ENCODE results near the gene ERMARD.
A peak's percentile ranks its signal among the peaks of the same experiment; 100 is the strongest.

ERMARD gene

DNA sequence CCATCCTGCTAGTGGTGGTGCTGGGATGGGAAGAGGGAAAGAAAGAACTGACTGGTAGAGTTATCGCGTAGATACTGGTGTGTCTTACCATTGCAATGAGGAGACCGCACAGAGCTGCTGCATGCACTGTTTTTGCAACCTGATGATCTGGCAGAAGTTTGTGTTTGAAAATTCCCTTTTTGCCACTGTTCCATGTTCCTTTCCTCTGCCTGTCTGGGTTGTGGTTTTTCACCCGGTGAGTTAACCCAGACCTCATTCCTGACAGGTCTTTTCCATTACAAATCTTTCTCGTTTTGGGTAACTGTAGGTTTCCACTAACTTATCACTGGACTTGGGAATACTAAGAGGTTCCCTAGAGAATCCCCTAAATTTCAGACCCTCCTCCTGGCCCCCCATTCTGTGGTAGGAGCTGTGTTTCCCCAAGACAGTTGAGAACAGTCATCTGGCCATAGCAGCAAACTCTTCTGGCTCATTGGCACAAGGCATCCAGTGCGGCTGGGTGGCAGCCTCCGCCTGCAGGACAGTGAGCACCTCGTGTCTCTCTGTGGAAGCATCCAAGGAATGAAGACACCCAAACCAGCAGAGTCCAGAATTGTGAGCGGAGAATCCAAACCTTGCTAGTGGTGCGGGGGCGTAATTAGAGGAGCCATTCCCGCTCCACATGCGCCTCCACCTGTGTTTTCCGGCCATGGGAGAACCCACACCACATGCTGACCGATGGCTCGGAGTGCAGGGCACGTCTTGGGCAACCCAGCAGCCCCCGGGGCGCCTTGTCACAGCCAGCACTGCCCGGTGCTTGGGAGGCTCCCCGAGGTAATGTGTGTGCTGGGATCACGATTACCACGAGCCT is 32.8 kb downstream of the ERMARD start:
- DNase-seq (ENCODE audit: low spot score), result no peak

DNA sequence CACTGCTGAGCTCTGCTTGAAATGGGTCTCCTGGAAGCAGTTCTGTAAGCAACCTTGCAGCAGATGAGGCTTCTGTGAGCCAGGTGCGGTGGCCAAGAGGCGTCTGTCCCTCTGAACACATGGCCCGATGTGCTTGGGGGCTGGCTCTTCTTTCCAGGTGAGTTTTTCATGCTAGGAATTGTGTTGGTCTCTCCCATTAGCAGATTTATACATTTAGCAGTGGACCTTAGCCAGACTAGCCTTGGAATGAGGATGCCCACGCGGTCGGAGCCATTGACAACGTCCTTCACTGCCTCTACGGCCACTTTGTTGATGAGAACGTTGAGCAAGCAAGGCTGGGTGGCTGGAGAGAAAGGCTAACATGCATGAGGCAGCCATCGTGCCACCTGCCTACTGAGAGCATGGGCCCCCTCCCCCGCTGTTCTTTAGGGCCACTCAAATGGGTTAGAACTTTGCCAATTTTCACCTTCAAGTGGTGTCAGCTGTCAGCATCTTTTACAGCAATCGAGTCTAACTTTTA is 33.5 kb downstream of the ERMARD start:
- no peak for DNase-seq (ENCODE audit: low spot score)

DNA sequence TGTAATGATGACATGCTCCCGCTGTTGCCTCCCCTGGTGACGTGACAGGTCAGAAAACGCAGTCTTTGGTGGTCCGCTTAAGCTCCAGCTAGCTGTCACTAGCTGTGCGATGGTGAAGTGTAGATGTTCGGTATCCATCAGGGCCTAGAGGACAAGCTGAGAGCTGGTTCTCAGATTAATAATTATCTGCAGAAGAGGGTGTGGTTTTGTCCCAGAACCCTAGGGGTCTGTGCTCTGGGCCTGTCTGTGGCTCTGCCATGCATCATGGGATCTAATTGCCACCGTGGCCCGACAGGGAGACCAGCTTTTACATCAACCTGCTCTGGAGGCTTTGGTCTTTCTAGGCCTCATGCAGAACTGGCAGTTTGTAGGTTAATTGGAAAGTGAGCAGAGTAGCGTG is 34.1 kb downstream of the ERMARD start:
- DNase-seq (ENCODE audit: low spot score), result no peak

DNA sequence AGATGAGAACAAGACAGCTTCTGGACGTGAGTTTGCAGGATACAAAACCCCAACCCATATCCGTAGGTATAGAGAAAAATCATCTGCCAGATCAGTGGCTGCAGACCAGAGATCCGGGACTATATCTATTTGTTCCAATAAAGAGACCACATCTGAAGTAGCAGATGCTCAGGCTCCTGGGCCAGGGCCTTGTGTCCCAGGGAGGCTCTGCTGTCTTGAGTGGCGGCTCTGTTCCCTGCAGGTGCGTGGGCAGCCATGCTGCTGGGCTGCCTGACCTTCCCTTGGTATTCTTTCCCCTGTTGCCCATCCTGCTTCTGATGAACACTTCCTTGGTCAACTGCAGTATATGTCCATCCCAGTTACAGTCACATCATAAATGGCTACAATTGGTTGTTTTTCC is 34.9 kb downstream of the ERMARD start:
- DNase-seq (ENCODE audit: low spot score), result no peak

DNA sequence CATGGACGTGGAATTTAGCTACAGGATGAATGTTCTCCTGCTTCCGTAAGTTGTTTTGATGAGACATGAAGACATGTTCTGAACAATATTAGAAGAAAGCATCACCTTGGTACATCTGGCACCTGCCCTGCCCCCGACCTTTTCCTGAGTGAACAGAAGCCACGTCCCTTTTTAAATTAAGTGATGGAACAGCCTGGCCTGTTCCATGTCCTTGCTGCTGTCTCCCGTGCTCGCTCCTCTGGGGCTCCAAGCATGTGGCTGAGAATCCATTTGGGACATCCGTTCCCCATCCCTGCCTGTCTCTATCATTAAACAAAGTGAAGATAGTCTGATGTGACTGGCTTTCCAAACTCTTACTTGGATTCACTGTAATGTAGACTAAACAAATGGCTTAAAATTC is 36.4 kb downstream of the ERMARD start:
- no peak for DNase-seq (ENCODE audit: low spot score)

DNA sequence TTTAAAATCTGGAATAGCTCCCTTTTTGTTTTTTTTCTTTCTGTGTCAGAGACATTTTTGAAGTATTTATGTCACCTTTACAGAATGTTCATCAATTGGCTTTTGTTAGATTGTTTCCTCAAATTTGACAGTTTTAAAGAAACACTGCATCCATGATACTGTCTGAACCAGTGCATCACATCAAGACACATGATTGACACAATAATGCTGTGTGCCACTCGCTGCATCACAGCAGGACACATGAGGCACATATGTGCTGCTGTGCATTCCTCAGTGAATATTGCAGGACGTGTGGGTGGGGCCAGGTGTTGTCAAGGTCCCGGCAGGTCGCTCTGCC is 37.4 kb downstream of the ERMARD start:
- no peak for DNase-seq (ENCODE audit: low spot score)

DNA sequence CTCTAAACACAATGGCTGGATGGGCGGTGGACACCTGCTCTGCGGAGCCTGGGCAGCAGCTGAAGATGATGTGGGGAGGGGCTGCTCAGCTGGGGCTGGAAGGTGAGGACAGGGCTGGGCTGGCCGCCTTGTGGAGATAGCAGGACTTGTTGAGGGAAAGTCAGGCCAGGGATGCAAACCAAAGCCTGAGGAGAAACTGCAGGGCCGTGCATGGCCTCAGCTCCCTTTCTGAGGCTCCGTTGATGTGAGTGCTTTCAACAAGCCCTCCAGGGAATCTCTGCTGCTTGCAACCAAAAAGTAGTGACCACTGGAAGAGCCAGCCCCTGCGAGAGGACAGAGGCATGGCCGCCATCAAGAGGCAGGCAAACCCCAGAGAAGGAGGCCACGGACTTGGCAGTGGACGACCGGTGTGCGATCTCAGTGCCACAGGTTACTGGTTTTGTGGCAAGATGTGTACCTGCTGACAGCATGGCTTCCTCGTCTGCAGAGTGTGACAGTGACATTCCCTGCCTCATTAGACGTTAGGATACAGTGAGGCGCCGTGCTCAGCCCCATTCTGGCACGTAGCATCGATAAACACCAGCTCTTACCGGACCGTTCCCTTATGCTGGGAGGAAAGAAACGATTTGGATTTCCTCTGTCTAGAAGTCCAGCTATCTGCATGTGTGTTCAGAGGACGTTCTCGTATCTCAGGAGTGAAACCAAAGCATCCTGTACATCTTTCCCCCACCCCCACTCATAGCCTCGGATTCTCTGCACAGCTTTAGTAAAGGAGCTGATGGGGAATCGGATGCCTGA is 37.9 kb downstream of the ERMARD start:
- DNase-seq (ENCODE audit: low spot score), result no peak

DNA sequence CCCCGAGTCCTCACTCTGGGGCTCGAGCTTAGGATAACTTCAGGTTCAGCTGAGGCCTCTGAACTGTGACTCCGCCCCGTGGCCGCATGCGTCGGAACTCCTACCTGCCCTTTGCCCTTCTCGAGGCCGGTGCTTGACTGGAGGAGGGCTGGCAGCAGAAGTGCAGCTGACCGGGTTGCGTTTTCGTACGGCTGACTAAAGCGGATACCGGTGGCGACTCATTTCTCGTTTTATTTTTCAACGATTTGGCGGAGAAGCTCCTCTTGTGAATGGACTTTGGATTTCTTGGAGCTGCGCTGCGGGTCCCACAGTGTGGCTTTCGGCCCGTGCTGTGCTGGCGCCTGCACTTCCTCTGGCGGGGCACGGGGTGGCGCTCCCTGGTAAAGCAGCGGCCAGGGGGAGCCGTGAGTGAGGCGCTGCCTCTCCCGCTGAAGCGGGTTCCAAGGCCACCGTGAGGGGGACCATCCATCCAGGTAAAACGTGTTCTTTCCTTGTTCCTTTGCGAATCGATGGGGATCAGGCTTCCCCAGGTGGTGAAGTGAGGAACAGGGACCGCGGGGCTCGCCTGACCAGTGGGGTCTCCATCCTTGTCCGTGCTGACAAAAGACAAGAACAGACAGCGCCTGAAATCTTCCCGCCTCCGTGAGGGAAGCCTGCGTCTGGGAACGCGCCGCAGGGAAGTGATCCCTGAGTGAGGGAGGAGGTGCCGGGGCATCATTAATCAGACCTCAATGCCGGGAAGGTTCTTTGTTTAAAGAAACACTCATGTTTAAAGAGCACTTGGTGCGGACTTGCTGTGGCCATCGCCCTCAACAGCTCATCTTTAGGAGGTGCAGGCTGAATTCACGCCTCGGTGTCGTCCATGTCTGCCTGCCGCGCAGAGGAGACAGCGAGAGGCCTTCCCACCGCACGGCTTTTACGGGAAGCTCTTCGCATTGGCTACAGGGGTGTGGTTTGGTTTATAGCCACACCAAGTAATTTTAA is 38.8 kb downstream of the ERMARD start:
- peak; percentile 73 for DNase-seq (ENCODE audit: low spot score)

DNA sequence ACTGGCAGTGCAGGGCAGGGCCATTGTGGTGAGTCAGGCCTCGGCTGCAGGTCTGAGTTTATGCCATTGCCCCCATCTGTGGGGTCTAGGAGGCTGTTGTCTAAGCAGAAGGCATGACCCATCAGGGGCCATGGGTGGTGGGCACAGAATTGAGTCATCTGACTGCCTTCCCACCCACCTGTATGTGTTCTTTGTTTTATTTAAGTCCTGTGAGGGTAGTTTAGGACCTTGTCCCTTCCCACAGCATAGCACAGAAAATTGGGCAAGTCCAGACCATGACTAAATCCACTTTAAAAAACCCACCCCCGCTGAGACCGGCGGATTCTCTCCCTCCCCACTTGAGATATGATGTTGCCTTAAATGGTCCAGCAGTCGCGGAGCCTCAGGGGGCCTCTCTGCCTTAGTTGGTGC is 40.3 kb downstream of the ERMARD start:
- DNase-seq (ENCODE audit: low spot score), result no peak

DNA sequence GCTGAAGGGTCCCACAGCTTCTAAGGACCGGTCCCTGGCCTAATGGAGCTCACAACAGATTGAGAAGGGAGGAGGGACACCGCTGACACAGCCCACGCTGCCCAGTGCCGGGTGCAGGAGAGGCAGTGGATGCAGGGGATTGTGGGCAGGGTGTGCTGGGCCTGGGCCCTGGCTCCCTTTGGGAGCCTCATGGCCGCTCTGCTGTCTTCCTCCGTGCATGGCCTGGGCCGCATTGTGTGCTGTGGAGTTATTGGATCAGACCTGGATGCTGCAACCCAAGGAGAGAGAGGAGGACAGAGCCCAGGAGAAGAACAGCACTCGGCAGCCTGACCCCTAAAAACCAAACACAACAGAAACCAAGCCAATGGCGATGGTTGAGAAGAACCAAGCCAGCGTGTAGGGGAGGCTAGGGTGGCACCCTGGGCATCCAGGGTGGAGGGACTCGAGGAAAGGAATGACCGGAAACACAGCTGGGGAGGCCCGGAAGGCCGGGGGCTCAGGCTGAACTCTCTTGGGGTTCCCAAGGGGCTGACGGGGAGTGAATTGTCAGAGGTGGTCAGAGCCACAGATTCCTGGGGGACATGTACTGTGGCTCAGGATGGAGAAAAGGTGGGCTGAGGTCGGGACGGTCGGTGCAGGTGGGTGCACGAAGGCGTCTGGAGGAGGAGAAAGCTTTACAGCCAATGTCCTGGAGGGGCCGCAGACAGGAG is 41.0 kb downstream of the ERMARD start:
- DNase-seq (ENCODE audit: low spot score), result no peak

DNA sequence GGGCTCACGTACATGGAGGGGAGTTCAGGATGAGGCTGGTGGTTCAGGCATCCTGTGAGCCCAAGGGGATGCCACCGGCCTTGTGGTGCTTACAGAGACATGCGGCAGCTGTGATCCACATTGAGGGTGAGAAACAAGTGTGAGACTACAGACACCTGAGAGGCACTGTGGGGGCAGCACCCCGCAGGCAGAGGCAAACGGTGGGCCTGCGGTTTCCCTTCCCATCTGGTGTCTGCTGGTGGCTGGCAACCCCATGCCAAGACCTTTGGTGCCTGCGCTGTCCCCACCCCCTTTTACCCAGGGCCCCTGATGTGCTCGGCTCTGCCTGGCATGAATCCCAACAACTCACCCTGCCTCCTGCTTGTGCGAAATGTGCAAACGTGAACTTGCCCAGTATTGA is 42.0 kb downstream of the ERMARD start:
- no peak for DNase-seq (ENCODE audit: low spot score)

DNA sequence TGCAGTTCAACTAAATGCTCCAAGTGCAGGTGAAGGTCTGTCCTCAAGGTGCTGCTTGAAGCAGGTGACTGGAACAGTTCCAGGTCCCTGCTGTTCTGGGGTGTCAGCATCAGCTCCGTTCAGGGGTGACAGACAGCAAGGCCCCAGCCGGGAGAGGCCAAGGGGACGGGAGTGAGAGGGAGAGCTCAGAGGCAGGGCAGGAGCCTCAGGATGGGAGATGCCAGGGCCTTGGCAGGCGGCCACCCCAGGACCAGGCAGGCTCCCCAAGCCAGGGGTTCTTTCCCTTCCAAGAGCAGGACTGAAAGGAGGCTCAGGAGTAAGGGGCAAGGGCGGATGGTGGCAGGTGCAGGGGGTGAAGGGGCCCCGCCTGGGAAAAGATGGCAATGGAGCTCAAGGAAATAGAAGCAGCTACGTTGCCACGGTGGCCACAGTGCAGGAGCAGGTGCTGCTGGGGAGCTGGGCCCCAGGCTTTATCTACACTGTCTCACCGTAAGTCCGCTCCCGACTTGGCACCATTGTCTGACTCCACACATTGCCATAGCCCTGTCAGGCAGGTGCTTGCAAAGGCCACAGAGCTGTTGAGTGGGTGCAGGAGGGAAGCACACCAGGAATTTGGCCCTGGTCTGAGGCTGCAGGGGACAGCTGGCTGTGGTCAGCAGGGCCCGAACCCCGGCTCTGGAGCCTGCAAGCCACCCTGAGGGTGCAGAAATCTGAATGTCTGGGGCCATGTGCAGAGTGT is 43.1 kb downstream of the ERMARD start:
- DNase-seq (ENCODE audit: low spot score), result no peak

DNA sequence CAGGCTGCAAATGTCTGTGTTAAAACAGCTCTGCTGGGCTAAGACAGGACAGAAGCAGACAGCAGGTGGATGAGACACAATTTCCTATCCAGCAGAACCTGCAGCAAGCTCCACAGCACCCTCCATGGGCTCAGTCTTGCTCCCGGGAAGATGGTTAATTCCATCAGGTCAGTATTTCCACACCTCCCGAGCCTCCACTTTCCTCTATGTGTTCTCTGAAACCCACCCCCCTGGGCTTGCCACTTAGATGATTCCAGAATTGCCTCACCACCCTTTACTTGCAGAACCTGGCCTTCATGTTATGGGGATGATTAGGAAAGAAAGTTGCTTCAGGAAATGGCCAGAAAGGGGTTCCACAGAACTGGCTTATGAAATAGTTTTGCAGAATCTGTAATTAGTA is 43.8 kb downstream of the ERMARD start:
- no peak for DNase-seq (ENCODE audit: low spot score)

DNA sequence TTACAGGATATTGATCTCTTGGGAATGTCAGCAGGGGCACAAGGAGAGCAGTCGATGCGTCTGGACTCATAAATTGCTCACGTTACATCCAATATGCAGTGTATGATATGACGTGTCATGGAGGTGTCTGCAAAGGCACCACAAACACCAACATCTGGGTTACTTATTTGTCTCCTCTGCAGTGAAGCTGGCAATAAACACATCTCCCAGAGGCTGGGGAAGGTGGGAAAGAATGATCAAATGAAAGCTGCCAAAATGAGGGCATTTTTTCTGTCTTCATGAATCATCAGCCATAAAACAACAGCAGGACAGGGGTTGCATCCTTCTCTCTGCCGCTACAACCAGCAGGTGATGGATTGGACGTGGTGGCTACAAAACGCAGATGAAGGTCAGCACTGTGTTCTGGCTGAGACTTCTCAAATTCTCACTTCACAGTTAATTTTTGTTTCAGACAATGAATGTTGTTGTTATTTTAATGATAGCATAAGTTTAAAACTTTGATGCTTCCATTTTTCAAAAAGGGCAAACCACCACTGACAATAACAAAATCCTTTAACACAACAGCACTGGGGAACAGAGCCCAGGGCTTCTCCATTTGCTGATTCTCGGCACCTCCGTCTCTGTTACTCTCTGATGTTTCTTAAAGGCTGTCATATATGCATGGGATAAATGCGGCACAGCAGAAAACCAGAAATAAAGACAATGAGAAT is 47.5 kb downstream of the ERMARD start:
- no peak for DNase-seq (ENCODE audit: low spot score)

DNA sequence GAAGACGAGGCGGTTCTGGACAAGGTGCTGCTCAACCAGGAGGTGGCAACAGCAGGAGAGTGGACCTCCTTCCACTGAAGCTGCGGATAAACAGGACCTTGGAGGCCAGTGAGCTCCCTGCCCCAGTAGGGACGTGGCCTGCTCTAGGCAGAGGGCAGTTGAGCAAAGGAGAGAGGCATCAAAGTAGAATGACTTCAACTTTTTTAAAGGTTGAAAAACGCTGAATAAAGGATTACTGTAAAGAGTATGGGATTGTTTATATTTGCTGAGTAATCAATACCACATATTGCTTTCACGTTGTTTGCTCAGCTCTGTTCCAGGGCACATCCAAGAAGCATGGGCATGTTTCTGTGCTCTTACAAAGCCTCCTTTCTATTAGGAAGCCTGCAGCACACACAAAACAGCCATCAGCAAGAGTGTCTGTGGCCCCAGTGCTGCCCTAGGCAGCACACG is 48.1 kb downstream of the ERMARD start:
- no peak for DNase-seq (ENCODE audit: low spot score)

DNA sequence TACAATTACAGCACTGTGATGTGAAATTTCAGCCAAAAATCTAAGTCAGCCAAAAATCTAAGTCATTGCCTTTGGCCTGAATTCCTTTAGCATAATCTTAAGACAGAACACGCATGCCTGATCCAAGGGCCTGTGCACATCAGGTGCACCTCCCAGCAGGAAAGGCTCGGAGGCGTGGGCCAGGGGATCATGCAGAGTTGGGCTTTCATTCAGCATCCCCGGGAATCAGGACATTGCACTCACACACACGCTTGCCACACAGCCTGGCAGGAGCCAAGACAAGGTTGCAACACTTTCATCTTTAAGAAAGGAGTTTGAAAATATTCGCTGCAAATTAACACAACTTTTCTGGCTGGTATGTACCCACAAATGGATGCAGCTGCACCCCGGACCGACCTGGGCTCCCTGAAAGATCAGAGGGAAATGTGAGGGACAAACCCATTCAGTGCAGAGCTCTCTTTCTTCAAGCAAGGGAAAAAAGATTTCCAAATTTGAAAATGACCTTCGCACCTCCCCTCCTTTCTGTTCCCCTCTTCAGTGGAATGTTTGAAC is 48.8 kb downstream of the ERMARD start:
- no peak for DNase-seq (ENCODE audit: low spot score)

DNA sequence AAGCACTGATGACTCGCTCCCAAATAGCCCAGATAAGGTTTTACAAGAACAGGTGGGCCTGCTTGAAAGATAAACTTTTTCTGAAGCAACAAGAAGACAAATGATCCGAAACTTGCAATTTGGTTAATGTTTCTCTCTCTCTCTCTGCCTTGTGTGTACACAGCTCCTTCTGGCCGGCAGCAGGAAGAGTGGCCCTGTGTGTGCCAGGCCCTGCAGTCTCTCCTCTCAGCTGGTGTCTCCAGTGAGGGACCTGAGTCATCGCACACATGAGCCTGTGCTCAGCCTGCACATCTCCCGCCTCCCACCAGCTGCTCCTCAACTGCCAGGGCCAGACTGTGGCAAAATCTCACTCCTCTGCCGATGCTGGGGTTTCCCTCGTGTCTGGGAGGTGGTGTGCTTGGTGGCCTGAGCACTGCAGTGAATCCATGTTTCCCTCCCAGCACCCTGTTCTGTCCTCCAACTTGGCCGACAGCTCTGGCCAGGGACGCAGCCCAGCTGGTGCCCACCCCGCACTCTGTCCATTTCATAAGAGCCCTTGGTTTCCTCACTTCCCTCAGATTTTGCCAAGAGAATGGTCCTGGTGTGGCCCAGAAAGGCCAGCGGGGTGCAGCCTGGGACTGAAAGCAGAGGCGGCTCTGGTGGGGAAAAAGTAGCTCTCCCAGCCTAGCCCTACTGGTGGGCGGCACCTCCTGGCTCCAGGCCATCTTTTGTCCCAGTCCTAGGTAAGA is 49.4 kb downstream of the ERMARD start:
- no peak for DNase-seq (ENCODE audit: low spot score)

DNA sequence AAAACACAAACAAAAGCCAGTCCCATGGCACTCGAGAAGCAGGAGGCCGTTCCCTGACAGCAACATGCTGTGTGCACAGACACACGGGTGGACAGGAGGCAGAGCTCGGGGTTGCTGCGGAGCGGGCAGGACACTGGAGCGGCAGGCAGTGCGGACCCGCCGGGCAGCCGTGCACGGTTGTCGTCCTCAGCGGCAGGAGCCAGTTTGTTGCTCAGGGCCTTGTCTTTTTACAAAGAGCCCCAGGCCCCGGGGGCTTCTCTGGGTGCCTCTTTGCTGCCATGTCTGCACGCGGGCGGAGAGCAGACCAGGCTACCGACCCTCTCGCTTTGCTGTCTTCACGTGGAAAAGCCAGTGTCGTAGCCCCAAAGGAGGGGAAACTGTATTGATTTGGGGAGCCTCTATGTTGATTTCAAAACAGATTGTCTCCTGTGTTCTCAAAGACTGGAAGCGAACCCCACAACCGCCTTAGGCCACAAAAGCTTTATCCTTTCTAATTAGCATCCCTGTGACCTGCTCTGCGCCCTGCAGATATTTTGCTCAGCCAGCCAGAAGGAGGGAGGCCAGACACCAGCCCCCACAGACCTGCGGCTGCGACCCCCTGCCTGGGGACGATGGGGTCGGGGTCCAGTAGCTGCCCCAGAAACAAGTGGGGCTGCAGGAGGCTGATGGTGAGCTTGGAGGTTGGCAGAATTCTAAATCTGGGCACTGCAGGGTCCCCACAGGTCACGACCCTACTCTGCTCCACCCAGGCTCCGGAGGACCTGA is 50.2 kb downstream of the ERMARD start:
- no peak for DNase-seq (ENCODE audit: low spot score)
